GM23338 (cell line): Measurements from ENCODE around the gene TCL1A. TPM values are rescaled to one million over a fixed set of nuclear protein-coding genes. Genes with fewer than 3 reads are reported as not detected.

Source experiments
- ATAC-seq: fragments of 200-7000 bp; cut with Tn5 transposase; 3 replicates; pipeline ENCODE4 v1.9.1; 2020
- DNase-seq: peaks from one replicate; pipeline ENCODE4 v3.0.0-alpha.2; 2015; ENCODE audit warnings: low spot score
- H2AFZ ChIP-seq: fragments of 200-600 bp; sonication (generic); 2 replicates; pipeline ENCODE4 v1.8.0; 2016; ENCODE audit warnings: antibody characterized with exemption, mild to moderate bottlenecking, moderate library complexity
- H3F3A ChIP-seq: fragments of 200-600 bp; sonication (generic); replicated peaks from 2 replicates; pipeline ENCODE4 v1.8.0; 2017; ENCODE audit warnings: antibody characterized with exemption, mixed run types, low read depth
- H3K27ac ChIP-seq: fragments of 200-600 bp; sonication (generic); 2 replicates; pipeline ENCODE4 v1.6.1; 2016; ENCODE audit warnings: low read depth
- H3K27me3 ChIP-seq: fragments of 200-600 bp; sonication (generic); 2 replicates; pipeline ENCODE4 v1.8.0; 2016; ENCODE audit warnings: mild to moderate bottlenecking, mixed run types, moderate library complexity; ENCODE audit not compliant: insufficient read depth
- H3K36me3 ChIP-seq: fragments of 200-600 bp; sonication (generic); 2 replicates; pipeline ENCODE4 v1.8.0; 2016; ENCODE audit warnings: mild to moderate bottlenecking; ENCODE audit not compliant: insufficient read depth
- H3K4me1 ChIP-seq: fragments of 200-600 bp; sonication (generic); 2 replicates; pipeline ENCODE4 v1.8.0; 2016; ENCODE audit warnings: mild to moderate bottlenecking, moderate library complexity; ENCODE audit not compliant: insufficient read depth
- H3K4me2 ChIP-seq: fragments of 200-600 bp; sonication (generic); 2 replicates; pipeline ENCODE4 v1.7.1; 2017; ENCODE audit warnings: mixed run types
- H3K4me3 ChIP-seq: fragments of 200-600 bp; sonication (generic); 2 replicates; pipeline ENCODE4 v1.6.1; 2016; ENCODE audit warnings: mixed run types
- H3K79me2 ChIP-seq: fragments of 200-600 bp; sonication (generic); replicated peaks from 2 replicates; pipeline ENCODE4 v1.8.0; 2017; ENCODE audit warnings: mild to moderate bottlenecking; ENCODE audit not compliant: insufficient read depth
- H3K9me2 ChIP-seq: fragments of 200-600 bp; sonication (generic); 2 replicates; pipeline ENCODE4 v1.8.0; 2017; ENCODE audit not compliant: insufficient read depth
- H4K20me1 ChIP-seq: fragments of 200-600 bp; sonication (generic); replicated peaks from 2 replicates; pipeline ENCODE4 v1.8.0; 2017; ENCODE audit warnings: mild to moderate bottlenecking; ENCODE audit not compliant: insufficient read depth
- H3K27ac Mint-ChIP-seq: 2 replicates; pipeline ENCODE4 v1.8.0; 2020; ENCODE audit warnings: inconsistent platforms, mild to moderate bottlenecking, moderate library complexity, mixed read lengths
- H3K27me3 Mint-ChIP-seq: 3 replicates; pipeline ENCODE4 v1.8.0; 2022; ENCODE audit warnings: low read depth, mild to moderate bottlenecking, moderate library complexity, mixed read lengths, inconsistent platforms; ENCODE audit not compliant: insufficient read depth, poor library complexity
- H3K36me3 Mint-ChIP-seq: 3 replicates; pipeline ENCODE4 v1.8.0; 2021; ENCODE audit warnings: low read depth, mild to moderate bottlenecking, inconsistent platforms, moderate library complexity, mixed read lengths
- H3K4me1 Mint-ChIP-seq: 3 replicates; pipeline ENCODE4 v1.8.0; 2020; ENCODE audit warnings: mild to moderate bottlenecking, inconsistent platforms, mixed read lengths
- H3K4me3 Mint-ChIP-seq: 3 replicates; pipeline ENCODE4 v1.8.0; 2021; ENCODE audit warnings: moderate library complexity, mild to moderate bottlenecking, inconsistent platforms, mixed read lengths
- H3K9me3 Mint-ChIP-seq: 3 replicates; pipeline ENCODE4 v1.8.0; 2020; ENCODE audit warnings: moderate library complexity, mild to moderate bottlenecking, inconsistent platforms, mixed read lengths
- CREB1 ChIP-seq: fragments of 250-450 bp; sonication (Bioruptor Pico); IDR thresholded peaks from 2 replicates; pipeline ENCODE4 v1.5.0; 2020; ENCODE audit warnings: low read depth, mild to moderate bottlenecking, moderate library complexity
- ETS1 ChIP-seq: IDR thresholded peaks from 2 replicates; pipeline ENCODE4 v1.6.1; 2016; ENCODE audit warnings: antibody characterized with exemption
- EZH2 ChIP-seq: fragments of 200-600 bp; sonication (generic); IDR thresholded peaks from one replicate; pipeline ENCODE4 v1.8.0; 2017; ENCODE audit warnings: antibody characterized with exemption, mild to moderate bottlenecking, low read depth; ENCODE audit not compliant: unreplicated experiment
- EZH2phosphoT487 ChIP-seq: fragments of 200-600 bp; sonication (generic); IDR thresholded peaks from one replicate; pipeline ENCODE4 v1.8.1; 2018; ENCODE audit warnings: antibody characterized with exemption; ENCODE audit not compliant: unreplicated experiment
- JUNB ChIP-seq: IDR thresholded peaks from one replicate; pipeline ENCODE4 v1.6.1; 2016; ENCODE audit warnings: antibody characterized with exemption; ENCODE audit not compliant: unreplicated experiment
- NANOG ChIP-seq: IDR thresholded peaks from 2 replicates; pipeline ENCODE4 v1.6.1; 2016; ENCODE audit warnings: antibody characterized with exemption, borderline replicate concordance
- POLR2AphosphoS5 ChIP-seq: IDR thresholded peaks from 2 replicates; pipeline ENCODE4 v1.6.1; 2016; ENCODE audit warnings: antibody characterized with exemption, low read depth
- STAT1 ChIP-seq: IDR thresholded peaks from one replicate; pipeline ENCODE4 v1.6.1; 2016; ENCODE audit warnings: antibody characterized with exemption; ENCODE audit not compliant: unreplicated experiment
- ZNF114 ChIP-seq: fragments of 250-450 bp; sonication (Bioruptor Pico); IDR thresholded peaks from 2 replicates; pipeline ENCODE4 v1.5.0; 2020; ENCODE audit warnings: mild to moderate bottlenecking, moderate library complexity
- ZNF331 ChIP-seq: fragments of 250-450 bp; sonication (Bioruptor Pico); IDR thresholded peaks from 2 replicates; pipeline ENCODE4 v1.5.0; 2020; ENCODE audit warnings: low read depth, mild to moderate bottlenecking, moderate library complexity
- ZNF462 ChIP-seq: fragments of 250-450 bp; sonication (Bioruptor Pico); IDR thresholded peaks from 2 replicates; pipeline ENCODE4 v1.5.0; 2020; ENCODE audit warnings: mild to moderate bottlenecking, moderate library complexity
- polyA plus RNA-seq: library from polyadenylated mRNA; unstranded; fragments of >200 nt; fragmentation: Nextera tagmentation; extraction: Ambion mirVana; gene quantifications from 2 replicates; pipeline ENCODE4 v1.2.1, GENCODE V29; 2016
- total RNA-seq: library from RNA; depleted of rRNA; stranded (reverse); fragments of >200 nt; shearing (Covaris generic); gene quantifications from 2 replicates; pipeline ENCODE4 v1.2.3, GENCODE V29; 2014
- TF ChIP-seq, protein P1 (sequence below), 2 experiments: fragments of 200-600 bp in 1 of 2; sonication (generic) in 1 of 2; conservative IDR thresholded peaks; 2 replicates each; pipeline versions ENCODE4 v1.5.1 to v1.6.1; 2016 to 2017; ENCODE audit warnings: antibody characterized with exemption in 2 of 2, low read depth in 2 of 2, mild to moderate bottlenecking in 2 of 2, moderate library complexity in 1 of 2

TCL1A gene
- total and polyA plus RNA-seq, 2 experiments from 2014 or later: 3.6 to 5.3 TPM

GRCh38 chr14:95660651-95661515, 53.0 kb downstream of the TCL1A start:
- H3K36me3 Mint-ChIP-seq: no peaks in the 10 kb centered on the region
- H3K4me3 Mint-ChIP-seq: no peak overlapping the region
- H3K27me3 ChIP-seq: no peaks in the 10 kb centered on the region
- no peaks in the 10 kb centered on the region for H3K9me3 Mint-ChIP-seq
- no peak overlapping the region for H3K27ac ChIP-seq
- no peak overlapping the region for H2AFZ ChIP-seq
- no peak overlapping the region for H3K4me3 ChIP-seq
- H3K79me2 ChIP-seq: no peaks in the 10 kb centered on the region
- no peak overlapping the region for H3K27ac Mint-ChIP-seq
- peaks cover 28% of the 10 kb centered on the region for H3K4me1 Mint-ChIP-seq
- 0 out of 2 replicates have a peak, but pooled peaks cover 11% of the 10 kb centered on the region for H3K9me2 ChIP-seq
- H3K4me2 ChIP-seq: no peak overlapping the region
- TF ChIP-seq, protein P1, sequence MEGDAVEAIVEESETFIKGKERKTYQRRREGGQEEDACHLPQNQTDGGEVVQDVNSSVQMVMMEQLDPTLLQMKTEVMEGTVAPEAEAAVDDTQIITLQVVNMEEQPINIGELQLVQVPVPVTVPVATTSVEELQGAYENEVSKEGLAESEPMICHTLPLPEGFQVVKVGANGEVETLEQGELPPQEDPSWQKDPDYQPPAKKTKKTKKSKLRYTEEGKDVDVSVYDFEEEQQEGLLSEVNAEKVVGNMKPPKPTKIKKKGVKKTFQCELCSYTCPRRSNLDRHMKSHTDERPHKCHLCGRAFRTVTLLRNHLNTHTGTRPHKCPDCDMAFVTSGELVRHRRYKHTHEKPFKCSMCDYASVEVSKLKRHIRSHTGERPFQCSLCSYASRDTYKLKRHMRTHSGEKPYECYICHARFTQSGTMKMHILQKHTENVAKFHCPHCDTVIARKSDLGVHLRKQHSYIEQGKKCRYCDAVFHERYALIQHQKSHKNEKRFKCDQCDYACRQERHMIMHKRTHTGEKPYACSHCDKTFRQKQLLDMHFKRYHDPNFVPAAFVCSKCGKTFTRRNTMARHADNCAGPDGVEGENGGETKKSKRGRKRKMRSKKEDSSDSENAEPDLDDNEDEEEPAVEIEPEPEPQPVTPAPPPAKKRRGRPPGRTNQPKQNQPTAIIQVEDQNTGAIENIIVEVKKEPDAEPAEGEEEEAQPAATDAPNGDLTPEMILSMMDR (conservative IDR thresholded peaks at IDR 0.05; ENCODE audit: low read depth in 2 of 2): no peak
- no peak for TF ChIP-seq ZNF114 (CRISPR knock-in tag)
- TF ChIP-seq STAT1: no peak
- no peak for TF ChIP-seq EZH2
- TF ChIP-seq ZNF331 (CRISPR knock-in tag): no peak
- TF ChIP-seq EZH2phosphoT487: no peak
- TF ChIP-seq ZNF462: no peak
- no peak for TF ChIP-seq JUNB
- TF ChIP-seq POLR2AphosphoS5: no peak
- no peak for TF ChIP-seq CREB1
- no peak for TF ChIP-seq NANOG
- TF ChIP-seq ETS1: no peak
- no peaks in the 10 kb centered on the region for H3K36me3 ChIP-seq
- DNase-seq (no peak), ATAC-seq (no peak)
- peaks cover 16% of the 10 kb centered on the region for H3K4me1 ChIP-seq
- no peaks in the 10 kb centered on the region for H3F3A ChIP-seq
- peaks cover 5% of the 10 kb centered on the region for H3K27me3 Mint-ChIP-seq
- no peaks in the 10 kb centered on the region for H4K20me1 ChIP-seq
